NCI-H2081 (cell line): ENCODE data around the gene CD320.

Experiments
- DNase-seq, 2 experiments: peaks; one replicate each; lab custom pipeline; 2025; lab: John Stamatoyannopoulos, UW

CD320 gene

GRCh38 chr19:8254286-8255001 is 53.7 kb downstream of the CD320 start:
- no peak for DNase-seq

GRCh38 chr19:8253678-8254077 is 54.5 kb downstream of the CD320 start:
- DNase-seq, result no peak

GRCh38 chr19:8252922-8253589 is 55.1 kb downstream of the CD320 start:
- DNase-seq, result peak; percentile 69 to 77
